GM21381 (cell line): ENCODE results near the gene HSF5.
"Not testable (repeated sequence)": the region's sequence is repeated elsewhere in the genome, so short reads cannot be mapped to it uniquely, and the experiment has no call there.

ENCODE experiments used
- ATAC-seq: cut with Tn5 transposase; IDR thresholded peaks from one replicate; pipeline ENCODE4 v1.9.1; 2021; ENCODE audit warnings: mild to moderate bottlenecking, moderate library complexity; ENCODE audit not compliant: unreplicated experiment

Gene HSF5

DNA sequence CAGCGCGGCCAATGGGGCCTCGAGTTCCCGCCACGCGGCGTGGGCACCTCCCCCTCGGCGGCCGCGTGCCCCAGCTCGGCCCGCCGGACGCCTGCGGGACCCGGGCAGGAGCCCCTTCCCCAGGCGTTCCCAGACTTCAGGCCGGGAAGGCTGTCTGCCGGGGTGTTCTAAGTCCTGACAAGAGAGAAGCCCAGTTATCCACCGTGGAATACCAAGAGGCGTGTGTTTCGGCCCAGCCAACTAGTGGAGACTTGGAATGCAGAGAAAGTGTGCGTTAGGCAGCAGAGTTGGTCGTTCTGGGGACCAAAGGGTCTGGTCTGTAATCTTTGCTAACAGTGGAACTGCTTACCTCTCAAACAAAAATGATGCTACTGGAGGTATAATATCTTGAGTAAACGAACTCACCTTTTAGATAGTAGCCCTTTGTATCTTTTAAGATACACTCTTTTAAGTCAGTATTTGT lies 251 bp upstream of the HSF5 start:
- ATAC-seq, result no peak

DNA sequence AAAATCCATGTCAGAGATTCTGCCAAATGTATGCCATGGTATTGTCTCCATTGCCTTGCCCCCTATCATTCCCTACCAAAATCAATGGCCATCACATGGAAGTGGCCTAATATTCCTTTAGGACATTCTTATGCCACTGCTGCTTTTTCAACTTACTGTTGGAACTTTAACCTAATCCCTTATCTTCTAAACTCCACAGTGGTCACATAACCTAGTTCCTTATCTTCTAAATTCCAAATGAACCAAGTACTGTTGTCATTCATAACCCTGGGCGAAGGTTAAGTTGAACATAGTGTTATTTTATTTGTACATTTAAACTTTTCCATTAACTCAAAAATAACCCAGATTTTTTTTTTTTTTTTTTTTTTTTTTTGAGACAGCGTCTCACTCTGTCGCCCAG lies 3.6 kb downstream of the HSF5 start:
- no peak for ATAC-seq

GRCh38 chr17:58481798-58482197 lies 6.4 kb downstream of the HSF5 start:
- not testable (repeated sequence) for ATAC-seq

DNA sequence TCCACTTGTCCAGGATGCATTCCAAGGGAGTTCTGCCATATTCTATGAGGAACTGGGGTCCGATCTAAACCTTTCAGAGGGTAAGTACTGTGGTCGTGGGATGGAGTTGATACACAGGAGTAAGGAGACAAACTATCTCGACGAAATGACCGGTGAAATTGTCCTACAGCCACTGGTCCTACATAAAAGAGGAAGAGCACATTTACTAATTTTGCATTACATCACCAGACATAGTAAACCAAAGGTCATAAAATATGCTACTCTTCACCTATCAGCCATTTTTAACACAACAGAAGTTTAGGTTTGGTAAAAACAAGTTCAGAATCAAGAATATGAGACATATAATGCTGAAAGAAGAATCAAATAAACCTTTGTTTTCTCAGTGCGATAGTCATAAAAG lies 8.1 kb downstream of the HSF5 start:
- ATAC-seq, result no peak

DNA sequence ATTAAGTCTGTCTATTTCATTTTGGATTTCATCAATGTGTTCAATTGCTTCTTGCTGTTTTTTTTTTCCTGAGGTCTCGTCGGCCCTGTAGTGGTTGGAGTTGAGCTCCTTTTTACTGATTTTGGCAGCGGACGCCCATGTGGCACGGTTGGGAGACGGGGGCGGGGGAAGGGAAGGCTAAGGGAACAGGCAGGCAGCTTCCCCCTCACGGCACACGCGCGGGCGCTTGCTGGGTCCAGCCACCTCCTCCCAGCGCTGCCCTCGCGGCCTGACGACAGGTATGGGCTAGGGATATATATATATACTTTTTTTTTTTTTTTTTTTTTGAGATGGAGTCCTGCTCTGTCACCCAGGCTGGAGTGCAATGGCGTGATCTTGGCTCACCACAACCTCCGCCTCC lies 11.4 kb downstream of the HSF5 start:
- ATAC-seq, result no peak

GRCh38 chr17:58475985-58476384 lies 12.2 kb downstream of the HSF5 start:
- no peak for ATAC-seq

GRCh38 chr17:58470356-58470755 lies 17.9 kb downstream of the HSF5 start:
- ATAC-seq, result no peak

DNA sequence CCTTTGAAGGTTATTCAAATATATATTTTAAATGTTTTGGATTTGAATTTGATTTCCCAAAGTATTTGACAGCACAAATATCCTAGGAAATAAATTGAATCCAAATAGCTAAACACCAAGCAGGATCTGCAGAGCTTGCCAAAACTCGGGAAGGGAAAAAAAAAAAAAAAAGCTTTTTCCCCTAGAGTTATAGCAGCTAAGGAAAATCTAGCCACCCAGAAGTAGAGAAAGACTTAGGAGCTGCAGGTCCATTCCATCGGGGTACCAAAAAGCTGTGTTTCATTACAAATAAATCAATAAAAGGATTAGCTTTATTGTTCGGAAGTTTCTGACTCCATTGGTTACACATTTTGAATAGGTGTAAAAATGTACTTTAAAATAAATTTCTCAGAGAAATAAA lies 19.3 kb downstream of the HSF5 start:
- ATAC-seq, result no peak

DNA sequence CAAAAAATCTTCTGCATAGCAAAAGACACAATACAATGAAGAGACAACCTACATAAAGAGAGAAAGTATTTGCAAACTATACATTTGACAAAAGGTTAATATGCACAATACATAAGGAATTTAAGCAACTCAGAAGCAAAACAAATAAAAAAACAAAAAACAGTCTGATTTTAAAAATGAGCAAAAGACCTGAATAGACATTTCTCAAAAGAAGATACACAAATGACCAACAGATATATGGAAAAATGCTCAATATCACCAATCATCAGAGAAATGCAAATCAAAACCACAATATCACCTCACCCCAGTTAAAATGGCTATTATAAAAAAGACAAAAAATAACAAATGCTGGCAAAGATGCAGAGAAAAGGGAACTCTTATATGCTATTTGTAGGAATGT lies 32.7 kb downstream of the HSF5 start:
- ATAC-seq, result no peak

GRCh38 chr17:58452738-58453137 lies 35.5 kb downstream of the HSF5 start:
- no peak for ATAC-seq

- no peak for ATAC-seq
Measured at GRCh38 chr17:58447039-58447975, 40.9 kb downstream of the HSF5 start.

GRCh38 chr17:58446086-58446485 lies 42.1 kb downstream of the HSF5 start:
- ATAC-seq, result no peak

GRCh38 chr17:58436805-58437239 lies 51.4 kb downstream of the HSF5 start:
- ATAC-seq, result no peak

- ATAC-seq, result no peak
Measured at GRCh38 chr17:58436245-58436644, 52.0 kb downstream of the HSF5 start.

GRCh38 chr17:58432806-58433573 lies 55.2 kb downstream of the HSF5 start:
- no peak for ATAC-seq

GRCh38 chr17:58427807-58428206 lies 60.4 kb downstream of the HSF5 start:
- ATAC-seq, result no peak

- ATAC-seq, result no peak
Measured at GRCh38 chr17:58421711-58422110, 66.5 kb downstream of the HSF5 start.

GRCh38 chr17:58420827-58421226 lies 67.4 kb downstream of the HSF5 start:
- ATAC-seq, result no peak

DNA sequence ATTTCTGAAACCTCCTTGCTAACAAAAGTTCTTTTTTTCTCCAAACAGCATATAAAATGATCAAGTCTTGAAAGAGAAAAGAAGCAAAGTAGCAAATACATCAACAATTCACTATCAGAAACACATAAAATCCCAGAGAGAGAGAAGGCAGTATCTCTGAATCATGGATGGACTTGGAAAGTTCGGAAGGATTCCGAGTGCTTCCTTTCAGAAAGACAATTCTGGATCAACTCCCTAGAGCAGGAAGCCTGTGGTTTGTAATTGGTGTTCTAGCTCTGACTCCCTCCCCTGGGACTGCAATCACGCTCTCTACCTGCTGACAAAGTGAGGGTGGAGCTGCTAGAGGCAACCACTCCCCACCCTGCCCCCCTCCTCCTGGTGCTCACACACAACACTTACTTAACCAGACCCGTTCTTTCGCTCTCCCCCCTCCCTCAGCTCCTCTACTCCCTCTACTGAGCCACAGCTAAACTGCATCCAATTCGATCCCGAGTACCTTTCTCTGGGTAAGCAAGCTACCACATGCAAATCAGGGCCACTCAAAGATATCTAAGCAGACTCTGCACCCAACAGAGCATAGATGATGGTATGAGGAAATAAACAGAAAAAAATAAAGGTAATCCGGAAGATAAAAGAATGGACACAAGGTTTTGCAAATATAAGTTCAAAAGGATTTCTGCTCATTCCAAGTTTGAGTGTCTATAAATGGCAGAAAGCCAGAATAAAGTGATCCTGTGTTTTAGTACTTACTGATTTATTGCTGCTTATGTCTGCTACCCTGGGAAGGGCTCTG lies 70.7 kb downstream of the HSF5 start, which contains the start of gene RNF43:
RNF43 (minus strand) TSS at position 235 of the 793 bp plus-strand sequence. CDS start 1,957 bp downstream, outside the sequence.
- peak; percentile 87 for ATAC-seq

GRCh38 chr17:58416937-58417299 lies 71.3 kb downstream of the HSF5 start:
- no peak for ATAC-seq

GRCh38 chr17:58416396-58416795 lies 71.8 kb downstream of the HSF5 start:
- ATAC-seq, result no peak
